Bone marrow (tissue), 2 donors: ENCODE results near the gene SPECC1L.
A peak's percentile ranks its signal among the peaks of the same experiment; 100 is the strongest.
"Not testable (repeated sequence)": the region's sequence is repeated elsewhere in the genome, so short reads cannot be mapped to it uniquely, and the experiment has no call there.

Source experiments
- DNase-seq, 2 donors: peaks; one replicate each; lab custom pipeline; 2025; lab: John Stamatoyannopoulos, UW

Gene SPECC1L

GRCh38 chr22:24270556-24271385 lies at the start of gene SPECC1L:
SPECC1L (plus strand) TSS chr22:24270831; CDS start chr22:24302232, 31,401 bp downstream.
- DNase-seq, result peak; percentile 76 to 91

GRCh38 chr22:24224468-24224867 lies 46.2 kb upstream of the SPECC1L start:
- no peak for DNase-seq

GRCh38 chr22:24225044-24225601 lies 45.5 kb upstream of the SPECC1L start:
- no peak for DNase-seq

GRCh38 chr22:24225951-24226350 lies 44.7 kb upstream of the SPECC1L start:
- no peak for DNase-seq

- DNase-seq, result peak; percentile 24 to 51
Observed at GRCh38 chr22:24230911-24231656, 39.5 kb upstream of the SPECC1L start.

GRCh38 chr22:24231706-24232105 lies 38.9 kb upstream of the SPECC1L start:
- no peak for DNase-seq

- no peak for DNase-seq
Observed at GRCh38 chr22:24232124-24232523, 38.5 kb upstream of the SPECC1L start.

GRCh38 chr22:24232725-24233124 lies 37.9 kb upstream of the SPECC1L start:
- no peak for DNase-seq

- no peak for DNase-seq
Observed at GRCh38 chr22:24233235-24233634, 37.4 kb upstream of the SPECC1L start.

- DNase-seq, result no peak
Observed at GRCh38 chr22:24233816-24234215, 36.8 kb upstream of the SPECC1L start.

GRCh38 chr22:24235315-24235714 lies 35.3 kb upstream of the SPECC1L start:
- no peak for DNase-seq

GRCh38 chr22:24236656-24237055 lies 34.0 kb upstream of the SPECC1L start:
- DNase-seq, result no peak

- DNase-seq, result not testable (repeated sequence)
Observed at GRCh38 chr22:24238101-24238694, 32.4 kb upstream of the SPECC1L start.

- DNase-seq, result no peak
Observed at GRCh38 chr22:24240381-24240780, 30.2 kb upstream of the SPECC1L start.

- DNase-seq, result not testable (repeated sequence)
Observed at GRCh38 chr22:24240985-24241692, 29.5 kb upstream of the SPECC1L start.

- DNase-seq, result not testable (repeated sequence)
Observed at GRCh38 chr22:24243417-24243816, 27.2 kb upstream of the SPECC1L start.

GRCh38 chr22:24244144-24244787 lies 26.4 kb upstream of the SPECC1L start:
- DNase-seq, result no peak

- DNase-seq, result not testable (repeated sequence)
Observed at GRCh38 chr22:24245030-24245431, 25.6 kb upstream of the SPECC1L start, which contains the start of gene GGT5. GGT5 (minus strand) TSS chr22:24245082; CDS start chr22:24244725, 357 bp downstream.

- DNase-seq, result not testable (repeated sequence)
Observed at GRCh38 chr22:24245584-24246561, 24.8 kb upstream of the SPECC1L start.

- no peak for DNase-seq
Observed at GRCh38 chr22:24247011-24247507, 23.6 kb upstream of the SPECC1L start.
